BE2C (cell line): ENCODE results near the gene ZNF641.

Experiments used
- DNase-seq: peaks from one replicate; pipeline ENCODE4 v3.0.0-alpha.2; 2020
- H3K27me3 ChIP-seq: fragments of 250-450 bp; sonication (Bioruptor Pico); 2 replicates; pipeline ENCODE4 v1.5.1; 2020; ENCODE audit warnings: mild to moderate bottlenecking
- H3K36me3 ChIP-seq: fragments of 250-450 bp; sonication (Bioruptor Pico); 2 replicates; pipeline ENCODE4 v1.5.1; 2020; ENCODE audit warnings: mild to moderate bottlenecking
- H3K4me1 ChIP-seq: fragments of 250-450 bp; sonication (Bioruptor Pico); 2 replicates; pipeline ENCODE4 v1.5.1; 2020
- H3K4me3 ChIP-seq: 2 replicates; pipeline ENCODE4 v1.5.1; 2011; ENCODE audit warnings: low read depth, low read length
- H3K9me3 ChIP-seq: fragments of 250-450 bp; sonication (Bioruptor Pico); 2 replicates; pipeline ENCODE4 v1.5.1; 2020
- CTCF ChIP-seq: IDR thresholded peaks from 2 replicates; pipeline ENCODE4 v1.5.1; 2012; ENCODE audit warnings: mild to moderate bottlenecking, low read depth, low read length

ZNF641 gene

GRCh38 chr12:48379794-48380193, 29.1 kb upstream of the ZNF641 start:
- TF ChIP-seq CTCF = no peak
- H3K36me3 ChIP-seq = no peaks in the 10 kb centered on the region
- H3K4me1 ChIP-seq = no peaks in the 10 kb centered on the region
- H3K4me3 ChIP-seq = no peak overlapping the region
- DNase-seq = no peak
- H3K27me3 ChIP-seq = no peaks in the 10 kb centered on the region
- no peaks in the 10 kb centered on the region; the same call in 1 of the 2 replicates for H3K9me3 ChIP-seq

- Histone ChIP-seq H3K4me1 (no peaks in the 10 kb centered on the region), H3K27me3 (no peaks in the 10 kb centered on the region), H3K9me3 (no peaks in the 10 kb centered on the region; the same call in 1 of the 2 replicates), H3K4me3 (no peak overlapping the region), H3K36me3 (no peaks in the 10 kb centered on the region)
- TF ChIP-seq CTCF = no peak
- no peak for DNase-seq
Observed at GRCh38 chr12:48377646-48378045, 26.9 kb upstream of the ZNF641 start.

- DNase-seq = no peak
- TF ChIP-seq CTCF = no peak
- no peak overlapping the region for H3K4me3 ChIP-seq
Observed at GRCh38 chr12:48374164-48374563, 23.4 kb upstream of the ZNF641 start.

GRCh38 chr12:48366131-48366530, 15.4 kb upstream of the ZNF641 start:
- Histone ChIP-seq H3K36me3 (no peaks in the 10 kb centered on the region), H3K4me1 (no peaks in the 10 kb centered on the region), H3K4me3 (no peak overlapping the region), H3K27me3 (peaks cover 21% of the 10 kb centered on the region), H3K9me3 (no peaks in the 10 kb centered on the region)
- TF ChIP-seq CTCF = no peak
- no peak for DNase-seq

More at GRCh38 chr12:48374164-48374563, 23.4 kb upstream of the ZNF641 start:
- H3K4me1 ChIP-seq = no peaks in the 10 kb centered on the region
- H3K27me3 ChIP-seq = no peaks in the 10 kb centered on the region
- no peaks in the 10 kb centered on the region; the same call in 1 of the 2 replicates for H3K9me3 ChIP-seq
- no peaks in the 10 kb centered on the region for H3K36me3 ChIP-seq

GRCh38 chr12:48361664-48362339, 11.1 kb upstream of the ZNF641 start:
- Histone ChIP-seq H3K4me3 (no peak overlapping the region), H3K4me1 (no peaks in the 10 kb centered on the region), H3K9me3 (no peaks in the 10 kb centered on the region), H3K27me3 (peaks cover 23% of the 10 kb centered on the region), H3K36me3 (no peaks in the 10 kb centered on the region)
- no peak for TF ChIP-seq CTCF
- DNase-seq = no peak

GRCh38 chr12:48358937-48359513, 8.3 kb upstream of the ZNF641 start:
- H3K4me3 ChIP-seq = no peak overlapping the region
- TF ChIP-seq CTCF = no peak
- no peaks in the 10 kb centered on the region for H3K36me3 ChIP-seq
- DNase-seq = no peak
- peaks cover 13% of the 10 kb centered on the region for H3K27me3 ChIP-seq
- no peaks in the 10 kb centered on the region for H3K4me1 ChIP-seq
- no peaks in the 10 kb centered on the region for H3K9me3 ChIP-seq
